GM18519 (cell line): ENCODE data around the gene CCDC82.
"Not testable (repeated sequence)": the region's sequence is repeated elsewhere in the genome, so short reads cannot be mapped to it uniquely, and the experiment has no call there.

Experiments
- ATAC-seq: cut with Tn5 transposase; IDR thresholded peaks from one replicate; pipeline ENCODE4 v1.9.1; 2021; ENCODE audit warnings: mild to moderate bottlenecking, moderate library complexity; ENCODE audit not compliant: unreplicated experiment, low FRiP score

The CCDC82 gene

DNA sequence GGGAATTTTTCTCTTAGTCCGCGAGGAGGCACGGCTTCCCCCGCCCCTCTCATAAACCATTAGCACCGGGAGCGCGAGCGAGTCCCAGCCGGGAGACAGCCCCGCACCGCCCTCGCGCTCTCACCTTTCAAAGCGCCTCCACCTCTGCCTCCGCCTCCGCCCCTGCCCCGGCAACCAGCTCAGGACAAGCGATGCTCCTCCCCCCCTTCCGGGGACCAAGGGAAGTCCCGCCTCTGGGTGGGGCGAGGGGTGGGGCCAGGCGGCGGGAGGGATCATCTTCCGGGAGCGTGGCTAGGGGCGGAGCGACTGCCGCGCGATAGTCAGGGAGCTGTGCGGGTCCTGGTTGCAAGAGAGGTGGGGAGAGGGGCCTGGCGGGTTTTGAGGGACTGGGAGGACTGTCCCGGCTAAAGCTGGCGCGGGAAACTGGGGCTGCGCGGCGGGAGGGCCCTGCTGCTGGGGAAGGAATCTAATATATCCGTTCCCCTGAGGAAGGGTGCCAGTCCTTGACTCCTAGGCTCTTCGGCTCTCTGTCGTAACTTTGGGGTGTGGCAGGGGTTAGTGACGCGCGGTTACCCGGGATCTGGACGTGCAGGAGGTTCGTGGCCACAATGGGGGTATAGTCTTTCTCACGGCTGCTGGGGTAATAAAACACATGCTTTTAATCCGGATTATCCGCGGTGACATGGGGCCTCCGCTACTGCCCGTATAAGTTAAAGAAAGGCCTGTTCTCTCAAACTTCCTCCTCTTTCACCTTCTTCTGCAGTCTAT lies at the start of gene CCDC82, which contains the start of gene JRKL:
TSS of gene CCDC82 (minus strand) at position 193 of the 768 bp plus-strand sequence. CDS start 5,165 bp downstream, outside the sequence.
TSS of gene JRKL (plus strand) at position 294 of the 768 bp plus-strand sequence. CDS start 637 bp downstream, outside the sequence.
- peak; percentile 92 for ATAC-seq

DNA sequence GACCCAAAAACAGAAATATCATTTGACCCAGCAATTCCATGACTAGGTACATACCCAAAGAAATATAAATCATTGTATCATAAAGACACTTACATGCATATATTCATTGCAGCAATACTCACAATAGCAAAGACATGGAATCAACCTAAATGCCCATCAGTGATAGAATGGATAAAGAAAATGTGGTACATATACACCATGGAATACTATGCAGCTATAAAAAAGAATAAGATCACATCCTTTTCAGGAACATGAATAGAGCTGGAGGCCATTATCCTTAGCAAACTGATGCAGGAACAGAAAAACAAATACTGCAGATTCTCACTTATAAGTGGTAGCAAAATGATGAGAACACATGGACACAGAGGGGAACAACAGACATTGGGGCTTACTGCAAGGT lies 42.9 kb upstream of the CCDC82 start:
- not testable (repeated sequence) for ATAC-seq

DNA sequence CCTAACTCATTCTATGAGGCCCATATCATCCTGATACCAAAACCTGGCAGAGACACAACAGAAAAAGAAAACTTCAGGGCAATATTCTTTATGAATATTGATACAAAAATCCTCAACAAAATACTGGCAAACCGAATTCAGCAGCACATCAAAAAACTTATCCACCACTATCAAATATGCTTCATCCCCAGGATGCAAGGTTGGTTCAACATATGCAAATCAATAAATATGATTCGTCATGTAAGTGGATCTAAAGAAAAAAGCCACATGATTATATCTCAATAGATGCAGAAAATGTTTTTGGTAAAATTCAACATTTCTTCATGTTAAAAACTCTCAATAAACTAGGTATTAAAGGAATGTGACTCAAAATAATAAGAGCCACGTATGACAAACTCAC lies 41.0 kb upstream of the CCDC82 start:
- no peak for ATAC-seq

DNA sequence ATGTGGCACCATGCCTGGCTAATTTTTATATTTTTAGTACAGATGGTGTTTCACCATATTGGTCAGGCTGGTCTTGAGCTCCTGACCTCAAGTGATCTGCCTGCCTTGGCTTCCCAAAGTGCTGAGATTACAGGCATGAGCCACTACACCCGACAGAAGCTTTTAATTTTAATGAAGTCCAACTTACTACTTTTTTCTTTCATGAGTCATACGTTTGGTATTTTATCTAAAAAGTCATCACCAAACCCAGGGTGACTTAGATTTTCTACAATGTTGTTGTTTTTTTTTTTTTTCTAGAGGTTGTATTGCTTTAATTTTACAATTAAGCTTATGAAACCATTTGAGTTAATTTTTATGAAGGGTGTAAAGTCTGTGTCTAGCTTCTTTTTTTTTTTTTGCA lies 35.0 kb upstream of the CCDC82 start:
- no peak for ATAC-seq

DNA sequence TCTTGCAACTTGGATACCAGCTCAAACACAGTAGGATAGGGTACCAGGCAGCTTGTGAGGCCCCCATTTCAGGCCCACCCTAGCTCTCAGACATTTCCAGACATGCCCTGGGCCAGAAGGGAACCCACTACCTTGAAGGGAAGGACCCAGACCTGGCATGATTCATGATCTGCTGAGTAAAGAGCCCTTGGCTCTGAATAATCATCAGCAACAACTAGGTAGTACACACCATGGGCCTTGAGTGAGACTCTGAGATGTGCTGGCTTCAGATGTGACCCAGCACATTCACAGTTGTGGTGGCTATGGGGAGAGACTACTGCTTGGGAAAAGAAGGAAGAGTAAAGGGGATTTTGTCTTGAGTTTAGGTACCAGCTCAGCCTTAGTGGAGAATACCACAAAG lies 23.7 kb upstream of the CCDC82 start:
- ATAC-seq, result no peak

DNA sequence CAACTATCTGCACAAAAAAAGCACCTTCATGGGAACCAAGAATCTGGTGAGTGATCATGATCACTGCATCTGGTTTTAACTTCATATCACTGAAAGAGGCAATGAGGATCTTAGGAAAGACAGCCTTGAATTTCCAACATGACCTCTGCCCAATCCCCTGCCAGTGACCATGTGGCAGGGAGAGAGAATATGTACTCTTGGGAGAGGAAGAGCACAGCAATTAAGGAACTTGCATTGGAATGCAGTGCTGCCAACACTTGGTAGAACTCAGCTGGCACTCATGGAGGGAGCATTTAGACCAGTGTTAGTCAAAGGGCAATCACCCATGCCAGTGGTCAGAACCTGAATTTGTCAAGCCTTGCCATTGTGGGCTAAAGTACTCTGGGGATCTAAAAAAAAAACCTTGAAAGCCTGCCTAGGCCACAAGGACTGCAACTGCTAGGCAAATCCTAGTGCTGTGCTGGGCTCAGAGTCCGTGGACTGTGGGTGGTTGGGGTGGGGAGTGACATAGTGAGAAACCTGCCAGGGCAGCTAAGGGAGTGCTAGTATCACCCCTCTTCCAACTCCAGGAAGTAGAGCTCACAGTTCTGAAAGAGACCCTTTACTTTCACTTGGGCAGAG lies 23.2 kb upstream of the CCDC82 start:
- ATAC-seq, result no peak

DNA sequence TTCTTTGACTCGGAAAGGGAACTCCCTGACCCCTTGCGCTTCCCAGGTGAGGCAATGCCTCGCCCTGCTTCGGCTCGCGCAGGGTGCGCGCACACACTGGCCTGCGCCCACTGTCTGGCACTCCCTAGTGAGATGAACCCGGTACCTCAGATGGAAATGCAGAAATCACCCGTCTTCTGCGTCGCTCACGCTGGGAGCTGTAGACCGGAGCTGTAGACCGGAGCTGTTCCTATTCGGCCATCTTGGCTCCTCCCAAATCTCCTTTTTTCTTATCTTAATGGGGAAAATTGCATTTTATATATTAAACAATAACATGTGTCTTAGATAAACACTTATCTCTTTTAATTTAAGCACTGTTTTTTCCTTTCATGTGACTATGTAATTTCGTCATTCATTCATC lies 21.7 kb upstream of the CCDC82 start:
- not testable (repeated sequence) for ATAC-seq

DNA sequence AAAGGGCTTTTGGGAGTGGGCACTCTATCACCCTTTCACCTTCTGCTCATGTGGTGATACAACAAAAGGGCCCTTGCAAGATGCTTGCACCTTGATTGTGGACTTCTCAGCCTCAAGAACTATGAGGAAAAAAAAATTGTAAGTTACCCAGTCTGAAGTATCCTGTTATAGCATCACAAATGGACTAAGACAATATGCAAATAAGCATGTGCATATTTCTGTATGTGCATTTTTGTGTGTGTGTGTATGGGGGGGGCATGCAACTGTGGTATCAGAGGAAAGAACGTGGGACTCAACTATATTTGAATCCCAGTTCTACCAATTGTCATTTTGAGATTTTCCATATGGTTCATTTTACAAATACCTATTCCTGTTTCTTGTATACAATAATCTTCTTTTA lies 11.0 kb upstream of the CCDC82 start:
- ATAC-seq, result no peak

DNA sequence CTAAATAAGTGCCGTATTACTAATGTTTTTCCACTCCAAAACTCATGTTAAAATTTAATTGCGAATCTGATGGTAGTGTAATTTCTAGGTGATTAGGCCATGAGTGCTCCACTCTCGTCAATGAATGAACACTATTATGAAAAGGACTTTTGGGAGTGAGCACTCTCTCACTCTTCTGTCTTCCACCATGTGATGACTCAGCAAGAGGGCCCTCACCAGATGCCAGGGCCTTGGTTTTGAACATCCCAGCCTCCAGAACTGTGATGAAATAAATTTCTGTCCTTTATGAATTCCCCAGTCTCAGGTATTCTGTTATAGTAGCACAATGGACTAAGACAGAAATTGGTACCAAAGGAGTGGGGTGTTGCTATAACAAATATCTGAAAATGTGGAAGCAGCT lies 8.2 kb upstream of the CCDC82 start:
- ATAC-seq, result no peak

DNA sequence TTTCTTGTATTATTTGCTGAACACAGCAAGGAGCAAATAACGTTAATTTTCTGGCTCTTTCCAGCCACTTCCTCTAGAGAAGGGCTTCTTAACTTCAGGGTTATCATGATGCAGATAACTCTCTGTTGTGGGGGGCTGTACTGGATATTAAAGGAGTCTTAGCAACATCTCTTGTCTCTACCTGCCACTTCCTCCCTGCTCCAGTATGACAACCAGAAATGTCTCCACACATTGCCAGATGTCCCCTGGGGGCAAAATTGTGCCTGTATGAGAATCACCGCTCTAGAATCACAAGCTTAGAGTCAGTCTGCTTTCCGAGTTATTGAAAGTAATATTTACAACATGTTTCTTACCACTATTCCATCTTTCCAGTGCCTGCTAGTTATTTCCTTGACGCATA lies 6.9 kb upstream of the CCDC82 start:
- no peak for ATAC-seq

DNA sequence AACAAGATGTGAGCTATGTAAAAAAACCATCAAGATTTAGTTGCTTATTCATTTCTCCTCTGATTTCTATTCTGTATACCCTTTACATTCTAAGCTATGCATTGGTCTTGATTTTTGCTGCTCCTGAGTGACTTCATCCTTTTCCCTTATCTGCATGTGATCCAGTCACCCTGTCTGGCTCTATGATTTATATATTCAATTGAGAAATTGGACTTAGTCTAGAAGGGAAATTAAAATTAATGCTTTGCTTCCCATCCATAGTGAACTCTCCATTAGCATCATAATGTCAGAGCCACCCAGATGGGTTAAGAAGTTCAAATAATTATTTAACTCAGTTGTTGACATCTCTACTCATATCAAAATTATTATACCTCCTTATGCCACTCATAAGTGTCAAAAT lies 5.1 kb upstream of the CCDC82 start:
- ATAC-seq, result no peak

DNA sequence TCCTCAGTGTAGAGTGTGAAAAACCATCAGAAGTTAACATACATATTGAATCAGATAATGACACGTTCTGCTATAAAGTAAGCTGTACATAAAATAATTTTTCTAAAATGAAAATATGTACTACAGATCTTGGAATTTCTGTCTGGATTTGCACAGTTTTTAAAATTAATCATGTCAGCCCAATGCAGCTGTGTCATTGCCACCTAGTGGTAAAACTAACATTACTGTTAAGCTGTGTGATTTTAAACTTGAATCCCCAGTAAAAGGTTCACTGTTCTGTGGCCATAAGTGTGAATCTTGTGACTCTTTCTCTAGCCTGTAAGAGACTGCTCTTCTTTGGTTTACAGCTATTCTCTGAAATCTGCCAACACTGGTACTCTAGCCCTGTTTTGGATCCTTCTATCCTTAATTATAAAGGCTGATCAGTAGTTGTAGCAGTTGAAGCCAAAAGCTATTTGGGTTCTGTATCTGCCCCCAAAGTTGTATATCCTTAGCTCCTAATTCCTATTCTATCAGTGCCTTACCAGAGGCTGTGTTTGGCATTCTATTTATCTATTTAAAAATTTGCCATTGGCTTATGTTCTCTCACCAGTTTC lies 4.1 kb upstream of the CCDC82 start:
- peak; percentile 25 for ATAC-seq

DNA sequence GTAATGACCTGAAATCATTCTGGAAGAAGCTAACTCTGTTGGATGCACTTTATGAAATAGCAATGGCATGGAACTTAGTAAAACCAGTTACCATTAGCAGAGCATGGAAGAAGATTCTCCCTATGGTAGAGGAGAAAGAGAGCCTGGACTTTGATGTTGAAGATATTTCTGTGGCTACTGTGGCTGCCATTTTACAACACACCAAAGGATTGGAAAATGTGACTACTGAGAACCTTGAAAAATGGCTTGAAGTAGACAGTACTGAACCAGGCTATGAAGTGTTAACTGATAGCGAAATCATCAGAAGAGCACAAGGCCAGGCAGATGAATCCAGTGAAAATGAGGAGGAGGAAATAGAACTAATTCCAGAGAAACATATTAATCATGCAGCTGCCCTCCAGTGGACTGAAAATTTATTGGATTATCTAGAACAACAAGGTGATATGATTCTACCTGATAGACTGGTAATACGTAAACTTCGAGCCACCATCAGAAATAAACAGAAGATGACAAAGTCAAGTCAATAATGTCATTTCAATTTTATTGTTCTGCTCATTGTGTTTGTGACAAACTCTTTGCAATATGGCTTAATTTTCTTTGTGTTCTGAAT lies 2.1 kb upstream of the CCDC82 start:
- ATAC-seq, result no peak

DNA sequence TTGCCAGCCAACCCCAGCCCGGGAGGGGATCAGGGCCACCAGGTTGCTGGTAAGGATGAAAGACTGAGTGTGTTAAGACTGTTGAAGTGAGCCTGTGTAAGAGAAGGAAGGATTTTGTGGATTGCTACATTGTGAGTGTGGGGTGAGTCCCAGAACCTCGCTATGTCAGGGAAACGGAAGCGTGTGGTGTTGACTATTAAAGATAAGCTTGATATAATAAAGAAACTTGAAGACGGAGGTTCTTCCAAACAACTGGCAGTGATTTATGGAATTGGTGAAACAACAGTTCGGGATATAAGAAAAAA lies 728 bp upstream of the CCDC82 start:
- no peak for ATAC-seq

DNA sequence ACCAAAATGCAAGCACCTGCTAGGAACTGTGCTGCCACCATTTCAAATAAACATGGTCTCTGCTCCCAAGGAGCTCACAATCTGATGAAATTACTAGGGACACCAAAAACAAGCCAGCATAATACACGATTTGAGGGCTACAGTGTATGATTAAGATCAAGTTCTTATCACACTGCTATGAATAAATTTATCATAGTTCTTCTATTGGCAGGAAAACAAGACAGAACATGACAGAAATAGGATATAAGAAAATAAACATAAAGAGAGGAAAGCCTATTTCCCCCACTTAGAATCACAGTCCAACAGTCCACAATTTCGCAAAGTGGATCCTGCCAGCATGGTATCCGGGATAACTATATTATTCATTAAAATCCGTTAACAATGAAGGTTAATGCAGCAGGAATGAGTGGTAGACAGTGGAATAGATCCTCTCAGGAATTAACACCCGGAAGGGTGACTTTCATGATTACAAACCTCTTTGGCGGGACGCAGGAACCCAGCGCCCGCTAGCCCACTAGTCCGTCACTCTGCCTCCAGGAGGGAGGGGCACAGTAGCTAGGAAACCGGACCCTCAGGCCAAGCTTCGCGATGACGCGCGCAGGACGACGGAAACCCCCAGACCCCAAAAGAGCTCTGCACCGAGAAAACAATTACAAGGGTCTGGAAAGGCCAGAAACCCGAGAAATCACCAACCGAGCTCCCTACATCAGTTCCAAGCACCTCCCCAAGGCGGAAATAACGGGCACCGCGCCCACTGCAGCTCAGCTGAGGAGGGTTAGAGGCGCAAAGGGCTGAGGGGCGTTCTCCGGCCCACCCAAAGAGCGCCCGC lies 607 bp downstream of the CCDC82 start:
- ATAC-seq, result peak; percentile 30

DNA sequence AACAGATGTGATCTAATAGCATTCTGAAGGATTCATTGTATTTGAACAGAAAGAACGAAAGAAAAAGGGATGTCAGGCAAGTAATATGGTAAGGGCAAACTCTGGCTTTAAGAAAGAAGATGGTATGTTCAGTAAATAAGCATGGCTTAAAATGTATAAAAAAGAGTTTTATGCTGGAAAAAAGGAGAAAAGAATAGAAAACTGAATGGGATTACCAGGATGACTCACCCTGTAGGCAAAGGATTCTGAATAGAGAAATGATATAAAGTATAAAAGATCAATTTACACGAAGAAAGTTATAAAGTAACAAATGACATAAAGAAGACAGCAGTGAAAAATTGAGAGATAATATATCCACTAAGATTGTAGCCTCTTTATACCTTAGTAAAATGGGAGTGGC lies 4.5 kb downstream of the CCDC82 start:
- ATAC-seq, result no peak

DNA sequence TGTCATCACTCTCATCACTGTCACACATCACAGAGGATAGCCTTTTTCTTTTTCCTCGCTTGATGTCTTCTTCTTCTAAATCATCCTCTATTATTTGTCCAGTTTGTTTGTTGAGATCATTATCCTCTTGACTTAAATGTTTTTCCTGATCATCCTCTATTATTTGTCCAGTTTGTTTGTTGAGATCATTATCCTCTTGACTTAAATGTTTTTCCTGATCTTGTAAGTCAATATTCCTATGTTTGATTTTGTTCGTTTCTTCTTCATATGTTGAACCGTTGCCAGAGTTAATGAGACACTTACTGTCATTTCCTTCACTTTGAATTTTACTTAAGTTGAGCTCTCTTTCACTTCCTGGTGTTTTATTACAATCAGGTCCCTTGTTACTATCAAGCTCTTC lies 5.6 kb downstream of the CCDC82 start:
- ATAC-seq, result no peak

DNA sequence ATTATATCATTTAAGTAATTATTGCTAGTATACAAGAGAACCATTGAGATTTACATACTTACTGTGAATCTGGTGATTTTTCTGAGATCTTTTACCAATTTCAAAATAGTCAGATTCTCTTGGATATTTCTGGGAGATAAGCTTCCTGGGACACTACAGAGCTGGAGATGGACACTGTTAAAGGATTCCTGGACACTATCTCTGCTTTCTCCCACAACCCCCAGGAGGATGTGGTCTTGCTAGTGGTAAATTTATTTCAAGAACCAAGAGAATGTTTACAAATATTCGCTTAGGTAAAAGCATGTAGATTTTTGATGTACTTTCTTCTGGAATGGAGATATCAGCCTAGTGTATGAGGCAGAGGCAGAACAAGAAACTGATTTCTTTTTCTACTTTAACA lies 12.9 kb downstream of the CCDC82 start:
- ATAC-seq, result no peak

DNA sequence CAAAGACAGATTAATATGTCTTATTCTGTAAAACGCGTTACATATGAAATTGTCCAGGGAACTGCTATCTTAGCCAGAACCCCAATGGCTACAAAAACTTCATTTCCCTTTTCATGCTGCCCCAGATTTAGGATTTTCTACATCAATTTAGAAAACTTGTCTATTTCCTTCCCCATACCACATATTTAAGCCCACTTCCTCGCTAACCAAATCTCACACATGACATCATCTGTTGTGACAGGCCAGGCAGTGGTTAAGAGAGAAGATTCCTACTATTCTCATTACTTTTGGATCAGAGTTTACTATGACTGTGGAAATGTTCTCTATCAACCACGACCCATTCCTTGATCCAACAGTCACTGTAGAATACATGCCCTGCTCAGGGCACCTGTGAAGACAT lies 15.9 kb downstream of the CCDC82 start:
- no peak for ATAC-seq

DNA sequence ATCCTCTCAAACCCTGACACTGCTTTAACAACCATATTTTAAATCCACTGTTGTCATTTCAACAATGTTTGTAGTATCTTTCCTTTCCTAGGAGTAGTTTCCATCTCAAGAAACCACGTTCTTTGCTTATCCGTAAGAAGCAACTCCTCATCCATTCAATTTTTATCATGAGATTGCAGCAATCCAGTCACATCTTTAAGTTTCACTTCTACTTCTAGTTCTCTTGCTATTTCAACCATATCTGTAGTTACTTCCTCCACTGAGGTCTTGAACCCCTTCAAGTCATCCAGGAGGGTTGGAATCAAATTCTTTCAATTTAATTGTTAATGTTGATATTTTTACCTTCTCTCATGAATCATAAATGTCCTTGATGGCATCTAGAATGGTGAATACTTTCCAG lies 22.4 kb downstream of the CCDC82 start:
- ATAC-seq, result no peak

DNA sequence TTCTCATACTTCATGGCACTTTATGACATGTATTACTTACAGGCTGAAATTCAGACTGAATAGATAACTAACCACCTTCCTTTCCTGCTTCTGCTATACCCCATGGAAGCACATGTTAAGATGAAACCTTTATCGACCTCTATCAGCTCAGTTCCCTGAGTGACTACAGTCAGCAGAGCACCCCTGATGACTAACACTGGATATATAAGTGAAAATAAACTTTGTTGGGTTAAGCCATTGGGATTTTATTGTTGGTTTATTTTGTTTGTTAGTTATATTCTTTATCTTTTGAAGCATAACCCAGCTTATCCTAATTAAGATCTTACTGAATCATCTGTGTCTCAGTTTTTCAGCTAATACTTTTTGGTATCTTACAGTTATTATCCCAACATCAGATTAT lies 23.7 kb downstream of the CCDC82 start:
- ATAC-seq, result no peak
